ENCODE data around the gene SELENOV.

The SELENOV gene

GRCh38 chr19:39502640-39503417 lies 12.1 kb upstream of the SELENOV start:
- no peak overlapping the region for H3K27ac ChIP-seq (ENCODE audit: low read depth, low read length)
- peaks cover 0 to 33% (median 28%) of the 10 kb centered on the region in 5 donors for H3K4me1 ChIP-seq (ENCODE audit: control insufficient read depth in 5 of 5, insufficient read depth in 5 of 5, low read length in 5 of 5)
- H3K4me3 ChIP-seq (ENCODE audit: low read depth in 1 of 5, low read length in 5 of 5): peak overlapping the region in 1 of 5 donors; percentile 38
- peaks cover 0 to 4% (median 0%) of the 10 kb centered on the region in 5 donors for H3K9me3 ChIP-seq (ENCODE audit: control insufficient read depth in 5 of 5, low read length in 5 of 5)
- H3K9ac ChIP-seq (ENCODE audit: low read length in 5 of 5): no peak overlapping the region
- peaks cover 43 to 69% (median 68%) of the 10 kb centered on the region in 5 donors for H3K27me3 ChIP-seq (ENCODE audit: control insufficient read depth in 5 of 5, insufficient read depth in 4 of 5, low read length in 5 of 5)
- H3K36me3 ChIP-seq (ENCODE audit: control insufficient read depth in 5 of 5, insufficient read depth in 5 of 5, low read length in 5 of 5): no peaks in the 10 kb centered on the region

- Histone ChIP-seq H3K9ac (ENCODE audit: low read length in 5 of 5) (no peak overlapping the region), H3K27ac (ENCODE audit: low read depth, low read length) (no peak overlapping the region), H3K4me3 (ENCODE audit: low read depth in 1 of 5, low read length in 5 of 5) (peak overlapping the region in 4 of 5 donors; percentile 53 to 62 (median 57)), H3K36me3 (ENCODE audit: control insufficient read depth in 5 of 5, insufficient read depth in 5 of 5, low read length in 5 of 5) (no peaks in the 10 kb centered on the region), H3K4me1 (ENCODE audit: control insufficient read depth in 5 of 5, insufficient read depth in 5 of 5, low read length in 5 of 5) (peaks cover 0 to 18% (median 15%) of the 10 kb centered on the region in 5 donors), H3K9me3 (ENCODE audit: control insufficient read depth in 5 of 5, low read length in 5 of 5) (peaks cover 0 to 4% (median 0%) of the 10 kb centered on the region in 5 donors), H3K27me3 (ENCODE audit: control insufficient read depth in 5 of 5, insufficient read depth in 4 of 5, low read length in 5 of 5) (peaks cover 26 to 55% (median 50%) of the 10 kb centered on the region in 5 donors)
These were observed 8.4 kb upstream of the SELENOV start for GRCh38 chr19:39506598-39506943.

- H3K4me3 ChIP-seq (ENCODE audit: low read depth in 1 of 5, low read length in 5 of 5): peak overlapping the region in 4 of 5 donors; percentile 53 to 62 (median 57)
- H3K27me3 ChIP-seq (ENCODE audit: control insufficient read depth in 5 of 5, insufficient read depth in 4 of 5, low read length in 5 of 5): peaks cover 26 to 55% (median 50%) of the 10 kb centered on the region in 5 donors
- H3K9me3 ChIP-seq (ENCODE audit: control insufficient read depth in 5 of 5, low read length in 5 of 5): peaks cover 0 to 4% (median 0%) of the 10 kb centered on the region in 5 donors
- H3K9ac ChIP-seq (ENCODE audit: low read length in 5 of 5): no peak overlapping the region
- H3K27ac ChIP-seq (ENCODE audit: low read depth, low read length): no peak overlapping the region
- no peaks in the 10 kb centered on the region for H3K36me3 ChIP-seq (ENCODE audit: control insufficient read depth in 5 of 5, insufficient read depth in 5 of 5, low read length in 5 of 5)
- H3K4me1 ChIP-seq (ENCODE audit: control insufficient read depth in 5 of 5, insufficient read depth in 5 of 5, low read length in 5 of 5): peaks cover 0 to 18% (median 15%) of the 10 kb centered on the region in 5 donors
These were observed 7.8 kb upstream of the SELENOV start for GRCh38 chr19:39506944-39507714.

GRCh38 chr19:39507715-39508364 lies 7.1 kb upstream of the SELENOV start:
- peaks cover 0 to 2% (median 0%) of the 10 kb centered on the region in 5 donors for H3K9me3 ChIP-seq (ENCODE audit: control insufficient read depth in 5 of 5, low read length in 5 of 5)
- peaks cover 0 to 15% (median 13%) of the 10 kb centered on the region in 5 donors for H3K4me1 ChIP-seq (ENCODE audit: control insufficient read depth in 5 of 5, insufficient read depth in 5 of 5, low read length in 5 of 5)
- H3K27me3 ChIP-seq (ENCODE audit: control insufficient read depth in 5 of 5, insufficient read depth in 4 of 5, low read length in 5 of 5): peaks cover 26 to 55% (median 51%) of the 10 kb centered on the region in 5 donors
- no peaks in the 10 kb centered on the region for H3K36me3 ChIP-seq (ENCODE audit: control insufficient read depth in 5 of 5, insufficient read depth in 5 of 5, low read length in 5 of 5)
- H3K27ac ChIP-seq (ENCODE audit: low read depth, low read length): no peak overlapping the region
- H3K4me3 ChIP-seq (ENCODE audit: low read depth in 1 of 5, low read length in 5 of 5): peak overlapping the region in 4 of 5 donors; percentile 53 to 62 (median 57)
- no peak overlapping the region for H3K9ac ChIP-seq (ENCODE audit: low read length in 5 of 5)

GRCh38 chr19:39508629-39509028 lies 6.3 kb upstream of the SELENOV start:
- Histone ChIP-seq H3K27ac (ENCODE audit: low read depth, low read length) (no peak overlapping the region), H3K9me3 (ENCODE audit: control insufficient read depth in 5 of 5, low read length in 5 of 5) (peaks cover 0 to 5% (median 0%) of the 10 kb centered on the region in 5 donors)

GRCh38 chr19:39509233-39509632 lies 5.7 kb upstream of the SELENOV start:
- H3K27me3 ChIP-seq (ENCODE audit: control insufficient read depth in 5 of 5, insufficient read depth in 4 of 5, low read length in 5 of 5): peaks cover 31 to 53% (median 51%) of the 10 kb centered on the region in 5 donors
- H3K9ac ChIP-seq (ENCODE audit: low read length in 5 of 5): no peak overlapping the region
- peaks cover 0 to 5% (median 0%) of the 10 kb centered on the region in 5 donors for H3K9me3 ChIP-seq (ENCODE audit: control insufficient read depth in 5 of 5, low read length in 5 of 5)
- H3K4me3 ChIP-seq (ENCODE audit: low read depth in 1 of 5, low read length in 5 of 5): no peak overlapping the region
- no peak overlapping the region for H3K27ac ChIP-seq (ENCODE audit: low read depth, low read length)
- H3K36me3 ChIP-seq (ENCODE audit: control insufficient read depth in 5 of 5, insufficient read depth in 5 of 5, low read length in 5 of 5): no peaks in the 10 kb centered on the region
- peaks cover 0 to 10% (median 9%) of the 10 kb centered on the region in 5 donors for H3K4me1 ChIP-seq (ENCODE audit: control insufficient read depth in 5 of 5, insufficient read depth in 5 of 5, low read length in 5 of 5)

More at GRCh38 chr19:39508629-39509028, 6.3 kb upstream of the SELENOV start:
- H3K4me3 ChIP-seq (ENCODE audit: low read depth in 1 of 5, low read length in 5 of 5): no peak overlapping the region
- H3K9ac ChIP-seq (ENCODE audit: low read length in 5 of 5): no peak overlapping the region
- H3K36me3 ChIP-seq (ENCODE audit: control insufficient read depth in 5 of 5, insufficient read depth in 5 of 5, low read length in 5 of 5): no peaks in the 10 kb centered on the region
- peaks cover 26 to 55% (median 51%) of the 10 kb centered on the region in 5 donors for H3K27me3 ChIP-seq (ENCODE audit: control insufficient read depth in 5 of 5, insufficient read depth in 4 of 5, low read length in 5 of 5)
- peaks cover 0 to 10% (median 9%) of the 10 kb centered on the region in 5 donors for H3K4me1 ChIP-seq (ENCODE audit: control insufficient read depth in 5 of 5, insufficient read depth in 5 of 5, low read length in 5 of 5)

GRCh38 chr19:39512988-39513387 lies 2.0 kb upstream of the SELENOV start:
- Histone ChIP-seq H3K4me3 (ENCODE audit: low read depth in 1 of 5, low read length in 5 of 5) (no peak overlapping the region), H3K9ac (ENCODE audit: low read length in 5 of 5) (no peak overlapping the region), H3K36me3 (ENCODE audit: control insufficient read depth in 5 of 5, insufficient read depth in 5 of 5, low read length in 5 of 5) (no peaks in the 10 kb centered on the region), H3K27me3 (ENCODE audit: control insufficient read depth in 5 of 5, insufficient read depth in 4 of 5, low read length in 5 of 5) (peaks cover 31 to 53% (median 48%) of the 10 kb centered on the region in 5 donors), H3K27ac (ENCODE audit: low read depth, low read length) (no peak overlapping the region), H3K9me3 (ENCODE audit: control insufficient read depth in 5 of 5, low read length in 5 of 5) (peaks cover 0 to 5% (median 0%) of the 10 kb centered on the region in 5 donors), H3K4me1 (ENCODE audit: control insufficient read depth in 5 of 5, insufficient read depth in 5 of 5, low read length in 5 of 5) (peaks cover 0 to 19% (median 17%) of the 10 kb centered on the region in 5 donors)

- no peak overlapping the region for H3K27ac ChIP-seq (ENCODE audit: low read depth, low read length)
These were observed 732 bp downstream of the SELENOV start for GRCh38 chr19:39515551-39516191.

GRCh38 chr19:39516270-39516669 lies 1.3 kb downstream of the SELENOV start:
- Histone ChIP-seq H3K4me3 (ENCODE audit: low read depth in 1 of 5, low read length in 5 of 5) (no peak overlapping the region), H3K27me3 (ENCODE audit: control insufficient read depth in 5 of 5, insufficient read depth in 4 of 5, low read length in 5 of 5) (peaks cover 28 to 47% (median 40%) of the 10 kb centered on the region in 5 donors), H3K4me1 (ENCODE audit: control insufficient read depth in 5 of 5, insufficient read depth in 5 of 5, low read length in 5 of 5) (peaks cover 0 to 19% (median 17%) of the 10 kb centered on the region in 5 donors), H3K27ac (ENCODE audit: low read depth, low read length) (no peak overlapping the region), H3K36me3 (ENCODE audit: control insufficient read depth in 5 of 5, insufficient read depth in 5 of 5, low read length in 5 of 5) (no peaks in the 10 kb centered on the region), H3K9ac (ENCODE audit: low read length in 5 of 5) (no peak overlapping the region), H3K9me3 (ENCODE audit: control insufficient read depth in 5 of 5, low read length in 5 of 5) (peaks cover 0 to 5% (median 0%) of the 10 kb centered on the region in 5 donors)

More at GRCh38 chr19:39515551-39516191, 732 bp downstream of the SELENOV start:
- Histone ChIP-seq H3K27me3 (ENCODE audit: control insufficient read depth in 5 of 5, insufficient read depth in 4 of 5, low read length in 5 of 5) (peaks cover 28 to 47% (median 40%) of the 10 kb centered on the region in 5 donors), H3K4me1 (ENCODE audit: control insufficient read depth in 5 of 5, insufficient read depth in 5 of 5, low read length in 5 of 5) (peaks cover 0 to 19% (median 17%) of the 10 kb centered on the region in 5 donors), H3K4me3 (ENCODE audit: low read depth in 1 of 5, low read length in 5 of 5) (peak overlapping the region in 4 of 5 donors; percentile 22 to 53 (median 37)), H3K9me3 (ENCODE audit: control insufficient read depth in 5 of 5, low read length in 5 of 5) (peaks cover 0 to 5% (median 0%) of the 10 kb centered on the region in 5 donors), H3K9ac (ENCODE audit: low read length in 5 of 5) (no peak overlapping the region), H3K36me3 (ENCODE audit: control insufficient read depth in 5 of 5, insufficient read depth in 5 of 5, low read length in 5 of 5) (no peaks in the 10 kb centered on the region)
